OCI-LY1 (cell line): ENCODE measurements around the gene TPBGL.

ENCODE experiments used
- CTCF ChIP-seq: fragments of 200-600 bp; sonication (generic), shearing (Covaris generic); IDR thresholded peaks from 2 replicates; pipeline ENCODE4 v1.5.1; 2017; ENCODE audit warnings: mild to moderate bottlenecking, antibody characterized with exemption, low read length, moderate library complexity, mixed read lengths
- EZH2 ChIP-seq: fragments of 200-600 bp; sonication (generic), shearing (Covaris generic); IDR thresholded peaks from 2 replicates; pipeline ENCODE4 v1.8.0; 2017; ENCODE audit warnings: borderline replicate concordance, mixed run types, mild to moderate bottlenecking, antibody characterized with exemption, low read length, moderate library complexity, mixed read lengths

- TF ChIP-seq CTCF, result no peak
- TF ChIP-seq EZH2, result no peak
These were observed 16.5 kb upstream of the TPBGL start for GRCh38 chr11:75223954-75224643.
